Measurements from ENCODE around the gene PSMD4.
"Not testable (repeated sequence)": the region's sequence is repeated elsewhere in the genome, so short reads cannot be mapped to it uniquely, and the experiment has no call there.

PSMD4 gene

DNA sequence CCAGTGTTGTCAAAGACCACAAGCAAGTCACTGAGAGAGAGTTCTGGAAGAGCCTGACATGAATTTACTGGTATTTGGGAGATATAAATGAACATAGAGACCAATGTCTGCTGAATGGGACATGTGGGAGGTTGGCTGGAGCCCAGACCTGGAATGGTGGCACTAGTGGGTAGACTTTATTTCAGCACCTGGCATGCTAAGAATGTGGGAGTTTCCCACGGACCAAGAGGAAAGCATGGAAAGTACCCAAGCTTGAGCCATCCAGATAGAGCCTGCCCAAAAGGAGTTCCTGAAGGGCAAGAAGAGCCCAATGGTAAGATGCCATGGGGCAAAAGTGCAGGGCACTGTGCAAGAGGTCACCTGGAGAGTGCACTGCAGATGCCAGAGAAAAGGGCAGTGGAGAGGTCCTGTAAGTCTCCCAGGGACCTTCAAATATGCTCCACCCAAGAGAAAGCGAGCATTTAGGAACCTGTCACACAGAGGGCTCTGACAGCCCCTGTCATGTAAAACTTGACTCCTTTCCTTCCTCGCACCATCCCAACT is 19.5 kb downstream of the PSMD4 start:
- DNase-seq (ENCODE audit: low spot score), result no peak

- not testable (repeated sequence) for DNase-seq (ENCODE audit: low spot score)
These were observed 20.8 kb downstream of the PSMD4 start for GRCh38 chr1:151275341-151275740.

GRCh38 chr1:151277249-151277648 is 22.7 kb downstream of the PSMD4 start:
- DNase-seq (ENCODE audit: low spot score), result no peak

DNA sequence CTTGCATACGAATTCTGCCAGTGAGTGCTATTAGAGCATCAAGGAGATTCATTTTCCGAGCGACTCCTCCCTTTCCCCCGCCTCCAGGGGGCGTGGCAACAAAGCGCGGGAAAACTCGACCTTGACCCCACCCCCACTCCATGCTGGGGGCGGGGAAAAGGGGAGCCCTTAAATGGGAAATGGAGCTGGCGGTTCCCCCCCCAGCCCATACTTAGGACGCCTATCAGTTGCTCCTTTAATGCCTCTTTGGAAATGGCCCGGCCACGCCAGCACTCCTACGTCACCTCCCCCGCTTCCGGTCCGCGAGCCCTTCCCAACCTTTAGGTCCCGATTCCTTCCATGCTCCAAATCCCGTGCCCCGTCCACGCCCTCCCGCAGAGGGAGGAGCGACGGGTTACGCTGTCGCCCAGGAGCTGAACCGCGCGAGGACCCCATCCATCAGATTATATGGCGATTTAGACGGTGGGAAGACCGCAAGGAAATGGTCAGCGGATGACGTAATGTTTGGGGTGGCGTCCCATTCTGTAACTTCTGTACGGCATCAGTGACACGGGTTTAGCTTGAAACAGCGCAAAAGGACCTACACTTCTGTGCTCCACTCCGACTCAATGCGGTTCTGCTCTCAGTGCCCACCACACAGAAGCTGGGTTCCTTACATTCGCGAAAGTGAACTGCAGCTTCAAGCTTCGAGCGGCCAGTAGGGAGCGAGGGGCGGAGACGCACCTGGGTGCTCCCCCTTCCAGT is 26.9 kb downstream of the PSMD4 start:
- peak; percentile 94 for DNase-seq (ENCODE audit: low spot score)

DNA sequence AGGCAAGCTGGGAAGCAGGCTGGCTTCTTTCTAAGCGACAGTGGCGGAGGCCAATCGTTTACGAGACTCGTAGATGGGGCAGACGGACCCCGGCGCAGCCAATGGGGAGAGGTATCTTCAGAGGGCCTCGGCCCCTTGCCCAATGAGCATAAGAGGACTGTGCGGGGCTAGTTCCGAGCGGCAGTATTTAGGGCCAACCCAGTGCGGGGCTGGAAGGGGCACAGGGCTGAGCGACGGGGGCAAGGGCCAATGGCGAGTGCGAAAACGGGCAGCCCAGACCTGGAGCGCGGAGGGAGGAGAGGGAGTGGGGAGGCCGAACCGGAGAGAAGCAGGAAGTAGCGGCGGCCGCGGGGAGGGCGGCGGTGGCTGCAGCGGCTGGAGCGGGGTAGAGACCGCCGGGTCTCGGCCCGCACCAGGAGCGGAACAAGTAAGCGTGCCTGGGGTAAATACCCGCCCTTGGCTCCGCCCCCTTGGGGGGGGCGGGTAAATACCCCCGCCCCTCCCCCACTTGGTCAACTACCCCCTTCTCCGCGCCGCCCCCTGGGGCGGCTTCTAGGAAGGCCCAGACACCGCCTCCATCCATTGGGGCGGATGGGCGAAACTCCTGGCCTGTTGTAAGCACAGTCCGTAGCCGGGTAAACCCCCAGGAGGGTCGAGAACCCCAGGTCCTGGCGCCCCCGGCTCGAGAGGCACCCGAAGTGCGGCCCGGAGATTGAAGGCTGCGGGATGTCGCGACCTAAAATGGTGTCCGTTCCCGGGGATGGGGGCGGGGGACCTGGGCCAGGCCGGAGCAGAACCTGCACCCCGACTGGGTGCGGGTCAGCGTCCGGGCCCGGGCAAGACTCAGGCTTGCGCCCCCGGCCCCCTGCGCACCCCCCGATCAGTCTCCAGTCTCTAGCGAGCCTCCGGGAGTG is 27.7 kb downstream of the PSMD4 start, which contains the start of gene ZNF687:
ZNF687 (plus strand) TSS at position 331 of the 914 bp plus-strand sequence. CDS start 3,993 bp downstream, outside the sequence.
- DNase-seq (ENCODE audit: low spot score), result peak; percentile 100

DNA sequence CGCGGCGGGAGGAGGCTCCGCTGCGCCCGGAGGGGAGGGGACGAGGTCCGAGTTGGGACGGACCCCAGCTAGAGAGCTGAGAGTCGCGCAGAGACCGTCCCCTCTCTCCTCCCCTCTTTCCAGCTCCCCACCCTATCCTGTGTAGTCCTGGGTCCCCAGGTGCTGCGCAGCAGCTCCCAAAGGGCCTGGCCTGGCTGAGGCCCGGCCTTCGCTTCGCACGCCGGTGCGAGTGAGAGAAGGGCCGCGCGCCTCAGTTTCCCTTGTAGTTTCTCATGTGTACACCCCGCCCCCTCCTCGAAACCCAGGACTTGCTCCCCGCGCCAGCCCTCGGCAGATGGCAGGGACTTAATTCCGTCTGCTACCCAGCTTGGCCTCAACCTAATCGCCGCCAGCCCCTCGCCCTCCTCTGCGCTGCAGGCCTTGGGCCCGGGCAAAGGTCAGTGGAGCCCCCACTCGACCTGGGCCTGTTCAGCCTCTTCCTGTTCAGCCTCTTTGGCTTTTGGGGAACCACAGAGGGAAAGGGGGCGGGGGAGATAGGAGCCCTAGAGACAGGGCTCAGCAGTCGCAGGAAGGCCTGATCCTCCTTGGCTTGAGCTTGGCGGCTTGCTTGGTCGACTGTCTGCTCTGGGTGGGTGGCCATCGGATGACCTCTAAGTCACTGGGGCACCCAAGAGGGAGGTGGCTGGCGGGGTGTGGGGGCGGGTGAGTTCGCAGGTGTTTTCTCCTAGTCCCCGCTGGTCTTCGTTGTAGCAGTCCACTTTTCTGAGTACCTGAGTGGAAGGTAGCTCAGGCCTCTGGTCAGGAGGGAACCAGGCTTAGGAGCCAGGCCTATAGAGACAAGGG is 28.6 kb downstream of the PSMD4 start:
- DNase-seq (ENCODE audit: low spot score), result peak; percentile 46

- DNase-seq (ENCODE audit: low spot score), result no peak
These were observed 29.6 kb downstream of the PSMD4 start for GRCh38 chr1:151284013-151284577.

DNA sequence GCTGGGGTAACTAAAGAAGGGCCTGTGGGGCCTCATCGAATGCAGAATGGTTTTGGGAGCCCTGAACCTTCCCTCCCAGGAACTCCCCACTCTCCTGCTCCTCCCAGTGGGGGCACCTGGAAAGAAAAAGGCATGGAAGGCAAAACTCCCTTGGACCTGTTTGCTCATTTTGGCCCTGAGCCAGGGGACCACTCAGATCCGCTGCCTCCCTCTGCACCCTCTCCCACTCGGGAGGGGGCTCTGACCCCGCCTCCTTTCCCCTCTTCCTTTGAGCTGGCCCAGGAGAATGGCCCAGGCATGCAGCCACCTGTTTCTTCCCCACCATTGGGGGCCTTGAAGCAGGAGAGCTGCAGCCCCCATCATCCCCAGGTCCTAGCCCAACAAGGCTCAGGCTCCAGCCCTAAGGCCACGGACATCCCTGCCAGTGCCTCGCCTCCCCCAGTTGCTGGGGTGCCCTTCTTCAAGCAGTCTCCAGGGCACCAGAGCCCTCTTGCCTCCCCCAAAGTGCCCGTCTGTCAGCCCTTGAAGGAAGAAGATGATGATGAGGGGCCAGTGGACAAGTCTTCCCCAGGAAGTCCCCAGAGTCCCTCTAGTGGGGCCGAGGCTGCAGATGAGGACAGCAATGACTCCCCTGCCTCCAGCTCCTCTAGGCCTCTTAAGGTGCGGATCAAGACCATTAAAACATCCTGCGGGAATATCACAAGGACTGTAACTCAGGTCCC is 32.2 kb downstream of the PSMD4 start:
- no peak for DNase-seq (ENCODE audit: low spot score)

- no peak for DNase-seq (ENCODE audit: low spot score)
These were observed 32.8 kb downstream of the PSMD4 start for GRCh38 chr1:151287341-151287699.

GRCh38 chr1:151287767-151288500 is 33.4 kb downstream of the PSMD4 start:
- no peak for DNase-seq (ENCODE audit: low spot score)

- DNase-seq (ENCODE audit: low spot score), result no peak
These were observed 34.0 kb downstream of the PSMD4 start for GRCh38 chr1:151288502-151288901.

GRCh38 chr1:151289080-151289935 is 34.8 kb downstream of the PSMD4 start:
- DNase-seq (ENCODE audit: low spot score), result no peak

DNA sequence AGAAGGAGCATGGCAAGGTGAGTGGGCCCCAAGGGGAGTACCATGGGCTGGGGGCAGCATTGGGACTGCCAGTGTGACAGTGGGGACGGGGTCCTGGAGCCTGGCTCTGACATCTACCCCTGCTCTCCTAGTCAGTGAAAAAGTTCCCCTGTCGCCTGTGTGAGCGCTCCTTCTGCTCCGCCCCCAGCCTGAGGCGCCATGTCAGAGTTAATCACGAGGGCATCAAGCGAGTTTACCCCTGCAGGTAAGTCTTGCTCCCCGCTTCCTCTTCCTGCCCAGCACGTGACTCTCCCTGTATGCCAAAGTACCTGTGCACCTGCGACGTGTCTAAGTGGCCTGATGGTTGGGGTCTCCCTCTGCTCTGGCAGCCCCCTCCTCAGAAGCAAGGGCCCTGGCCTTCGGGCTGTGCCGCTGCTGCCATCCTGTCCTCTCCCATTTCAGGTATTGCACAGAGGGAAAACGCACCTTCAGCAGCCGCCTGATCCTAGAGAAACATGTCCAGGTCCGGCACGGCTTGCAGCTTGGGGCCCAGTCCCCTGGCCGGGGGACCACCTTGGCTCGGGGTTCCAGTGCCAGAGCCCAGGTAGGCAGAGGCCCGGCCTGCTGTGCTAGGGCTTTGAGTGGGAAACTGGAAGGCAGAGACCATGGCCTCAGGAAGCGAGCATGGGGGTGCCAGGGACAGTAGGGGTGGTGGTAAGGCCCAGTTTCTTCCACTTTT is 35.6 kb downstream of the PSMD4 start:
- DNase-seq (ENCODE audit: low spot score), result no peak

GRCh38 chr1:151290709-151291303 is 36.3 kb downstream of the PSMD4 start:
- no peak for DNase-seq (ENCODE audit: low spot score)

- no peak for DNase-seq (ENCODE audit: low spot score)
These were observed 37.9 kb downstream of the PSMD4 start for GRCh38 chr1:151292207-151293030.

DNA sequence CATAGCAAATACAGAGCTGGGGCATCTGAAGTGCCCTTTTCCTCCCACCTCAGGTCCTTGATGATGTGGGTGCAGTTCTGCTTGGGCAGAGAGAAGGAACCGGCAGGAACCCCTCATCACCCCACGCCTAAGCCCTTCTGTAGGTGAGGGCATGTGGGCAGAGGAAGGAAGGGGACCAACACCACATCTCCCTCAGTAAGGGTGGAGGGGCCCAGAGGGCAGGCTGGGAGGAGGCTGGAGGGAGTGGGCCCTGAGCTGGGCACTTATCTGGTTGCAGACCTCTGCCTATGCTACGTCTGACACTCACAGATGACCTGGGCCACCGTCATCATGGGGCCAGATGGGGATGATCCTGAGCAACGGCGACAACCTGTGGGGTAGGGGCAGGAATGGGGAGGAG is 38.6 kb downstream of the PSMD4 start:
- DNase-seq (ENCODE audit: low spot score), result no peak
